Neutrophil (primary cell): Measurements from ENCODE around the gene CBX4.

Experiments
- H3K27ac ChIP-seq: fragments of 200-600 bp; sonication (generic); 2 replicates; pipeline ENCODE4 v1.5.1; 2016; ENCODE audit warnings: mild to moderate bottlenecking, moderate library complexity
- H3K27me3 ChIP-seq: fragments of 200-600 bp; sonication (generic); 2 replicates; pipeline ENCODE4 v1.6.0; 2016; ENCODE audit warnings: mild to moderate bottlenecking
- H3K36me3 ChIP-seq: fragments of 200-600 bp; sonication (generic); 2 replicates; pipeline ENCODE4 v1.5.1; 2017
- H3K4me1 ChIP-seq, 2 experiments: fragments of 200-600 bp in 1 of 2; sonication (generic) in 1 of 2; 1 replicate in 1 of 2; 2 replicates in 1 of 2; pipeline versions ENCODE4 v1.5.1 to v1.6.1; 2013 to 2016; ENCODE audit warnings: low read depth in 1 of 2, low read length in 1 of 2, mild to moderate bottlenecking in 1 of 2, moderate library complexity in 1 of 2; ENCODE audit not compliant: control insufficient read depth in 1 of 2, insufficient read depth in 1 of 2
- H3K4me3 ChIP-seq, 2 experiments: fragments of 200-600 bp in 1 of 2; sonication (generic) in 1 of 2; 1 replicate in 1 of 2; 2 replicates in 1 of 2; pipeline ENCODE4 v1.5.1; 2013 to 2016; ENCODE audit warnings: low read depth in 1 of 2, low read length in 1 of 2, mild to moderate bottlenecking in 1 of 2, moderate library complexity in 1 of 2
- H3K9me3 ChIP-seq: fragments of 200-600 bp; sonication (generic); 2 replicates; pipeline ENCODE4 v1.5.1; 2016
- CTCF ChIP-seq: fragments of 200-600 bp; sonication (generic); IDR thresholded peaks from 2 replicates; pipeline ENCODE4 v1.5.1; 2016; ENCODE audit warnings: antibody characterized with exemption

The CBX4 gene

DNA sequence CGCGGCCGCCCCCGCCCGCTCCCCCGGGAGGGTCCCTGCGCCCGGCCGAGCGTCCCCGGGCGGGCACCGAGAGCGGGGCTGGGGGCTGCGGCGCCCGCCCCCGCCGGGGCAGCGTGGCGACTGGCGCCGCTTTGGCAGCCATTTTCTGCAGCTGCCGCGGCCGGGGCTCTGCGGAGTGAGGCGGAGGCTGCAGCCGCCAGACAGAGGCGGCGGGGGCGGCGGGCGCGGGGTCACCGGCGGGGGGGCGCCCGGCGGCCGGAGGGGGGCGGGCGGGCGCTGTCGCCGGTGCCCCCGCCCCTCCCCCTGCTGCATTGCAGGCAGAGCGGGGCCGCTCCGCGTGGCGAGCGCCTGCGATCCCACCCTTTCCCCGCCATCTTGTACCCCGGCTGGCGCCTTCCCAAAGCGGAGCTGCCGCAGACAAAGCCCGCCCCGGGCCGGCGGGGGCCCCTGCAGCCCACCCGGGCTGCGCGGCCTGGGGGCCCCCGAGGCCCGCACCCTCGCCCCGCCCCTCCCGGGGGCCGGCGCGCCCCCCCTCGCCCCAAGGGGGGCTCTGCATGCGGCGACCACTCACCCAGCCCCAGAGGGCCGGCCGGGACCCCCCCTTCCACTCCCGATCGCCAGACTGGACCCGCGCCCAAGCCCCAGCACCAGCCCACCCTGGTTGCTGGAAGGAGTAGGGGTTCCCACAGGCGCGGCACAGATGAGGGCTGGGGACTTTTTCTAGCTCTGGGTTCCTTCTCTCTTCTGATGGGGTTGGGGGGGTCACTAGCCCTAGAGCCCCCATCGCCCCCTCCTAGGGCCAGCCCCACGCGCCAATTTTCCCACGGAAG, 25.7 kb downstream of the CBX4 start:
- Histone ChIP-seq H3K27ac (no peak overlapping the region), H3K27me3 (peaks cover 100% of the 10 kb centered on the region), H3K36me3 (no peaks in the 10 kb centered on the region), H3K4me3 (no peak overlapping the region), H3K4me1 (peaks cover 16 to 54% of the 10 kb centered on the region in 2 experiments), H3K9me3 (no peaks in the 10 kb centered on the region)
- no peak for TF ChIP-seq CTCF

DNA sequence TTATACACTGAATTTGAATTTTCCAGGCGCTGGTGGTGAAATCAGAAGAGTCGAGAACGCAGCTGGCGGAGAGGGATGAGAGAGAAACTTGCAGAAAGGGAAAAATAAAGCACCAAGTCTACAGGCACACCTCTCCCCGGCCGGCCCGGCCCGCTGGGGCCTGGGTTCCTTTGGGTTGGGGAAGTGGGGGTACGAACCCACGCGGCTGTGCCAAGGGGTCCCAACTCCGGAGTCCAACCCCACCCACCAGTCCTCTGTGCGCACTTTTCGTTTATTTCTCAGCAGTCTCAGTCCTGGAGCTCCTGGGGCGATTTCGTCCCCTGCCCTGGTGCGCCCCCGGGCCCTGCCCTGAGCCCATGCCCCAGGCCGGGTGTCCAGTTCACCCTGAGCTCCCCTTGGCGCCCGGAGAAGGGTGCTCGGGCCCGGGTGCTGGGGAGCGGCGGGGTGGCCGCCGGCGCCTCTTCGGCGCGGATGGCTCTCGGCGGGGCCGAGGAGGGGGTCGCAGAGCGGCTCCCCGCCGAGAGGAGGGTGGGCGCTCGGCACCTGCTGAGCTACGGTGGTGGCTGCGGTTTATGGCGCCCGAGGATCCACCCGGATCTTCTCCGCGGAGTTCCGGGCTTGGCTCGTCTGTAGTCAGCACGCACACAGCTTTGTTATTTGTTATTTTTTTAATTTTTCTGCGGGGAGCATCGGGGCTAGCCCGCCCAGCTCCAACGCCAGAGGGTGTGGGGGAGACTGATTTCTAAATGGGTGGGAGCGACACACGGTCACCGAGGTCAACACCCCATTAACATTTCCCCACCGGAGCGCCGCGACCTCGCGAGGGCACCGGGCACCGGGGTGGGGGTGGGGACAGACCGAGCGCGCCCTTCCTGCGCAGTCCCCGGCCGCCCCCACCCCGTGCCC, 26.6 kb downstream of the CBX4 start:
- H3K4me3 ChIP-seq = no peak overlapping the region
- no peaks in the 10 kb centered on the region for H3K36me3 ChIP-seq
- no peak overlapping the region for H3K27ac ChIP-seq
- H3K4me1 ChIP-seq = peaks cover 16 to 54% of the 10 kb centered on the region in 2 experiments
- H3K27me3 ChIP-seq = peaks cover 100% of the 10 kb centered on the region
- TF ChIP-seq CTCF = no peak
- no peaks in the 10 kb centered on the region for H3K9me3 ChIP-seq

DNA sequence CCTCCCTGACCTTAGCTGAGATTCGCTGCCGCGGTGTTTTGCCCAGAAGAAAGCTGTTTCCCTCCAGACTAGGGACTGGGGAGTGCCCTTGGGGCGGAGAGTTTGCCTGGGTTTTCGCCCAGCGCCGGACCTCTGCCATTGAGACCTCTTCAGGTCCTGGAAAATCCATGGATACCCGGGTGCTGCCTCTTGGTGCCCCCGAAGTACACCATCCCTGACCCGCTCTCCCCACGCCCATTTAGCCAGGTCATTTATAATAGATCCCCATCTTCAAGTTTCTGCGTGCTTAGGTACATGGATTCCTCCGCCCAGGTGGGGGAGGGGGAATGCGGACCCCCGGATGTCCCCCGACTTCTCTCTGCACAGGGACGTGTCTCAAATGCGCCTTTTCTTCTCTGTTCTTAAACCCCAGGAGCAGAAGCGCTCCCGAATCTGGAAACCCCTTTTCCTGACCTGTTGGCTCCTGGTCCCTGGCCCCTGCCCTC, 27.3 kb downstream of the CBX4 start:
- no peaks in the 10 kb centered on the region for H3K9me3 ChIP-seq
- no peak overlapping the region for H3K27ac ChIP-seq
- H3K4me1 ChIP-seq = peaks cover 16 to 54% of the 10 kb centered on the region in 2 experiments
- no peak overlapping the region for H3K4me3 ChIP-seq
- H3K36me3 ChIP-seq = no peaks in the 10 kb centered on the region
- H3K27me3 ChIP-seq = peaks cover 100% of the 10 kb centered on the region
- TF ChIP-seq CTCF = no peak

DNA sequence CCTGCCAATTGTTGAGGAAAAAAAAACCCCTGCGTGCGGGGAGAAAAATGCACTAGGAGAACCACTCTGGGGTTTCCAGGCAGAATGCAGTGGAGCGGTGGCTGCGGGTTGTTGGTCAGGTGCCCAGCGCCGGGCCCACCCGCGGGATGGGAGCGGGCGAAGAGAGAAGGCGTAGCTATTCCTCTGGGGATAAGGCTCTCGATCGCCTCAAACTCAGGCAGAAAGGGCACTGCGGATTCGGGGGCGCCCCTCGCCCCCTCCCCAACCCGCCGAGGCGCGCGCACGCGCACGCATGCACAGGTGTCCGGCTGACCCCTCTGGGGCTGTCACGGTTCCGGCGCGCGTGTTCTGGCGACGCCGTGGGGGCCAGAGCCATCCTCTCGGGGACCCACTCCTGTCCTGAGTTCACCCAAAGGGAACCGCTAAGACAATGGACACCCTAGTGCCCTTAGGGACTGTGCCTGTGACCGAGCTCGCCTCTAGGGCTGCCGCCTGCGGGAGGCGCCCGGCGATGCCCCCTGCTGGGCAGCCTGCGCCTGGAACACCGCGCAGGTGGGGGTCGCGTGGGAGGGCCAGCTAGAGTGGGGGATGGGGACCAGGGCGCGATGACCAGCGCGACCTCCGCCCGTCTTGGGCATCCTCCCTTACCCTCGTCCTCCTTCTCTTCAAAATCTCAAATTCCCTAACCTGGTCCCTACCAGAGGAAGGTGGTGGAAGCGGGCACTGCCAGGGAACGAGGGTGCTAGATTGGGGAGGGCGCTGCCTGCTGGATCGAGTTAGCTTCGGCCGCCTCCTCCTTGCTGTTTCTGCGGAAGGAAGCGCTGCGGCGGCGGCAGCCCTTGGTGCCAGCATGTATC, 28.0 kb downstream of the CBX4 start:
- Histone ChIP-seq H3K4me3 (no peak overlapping the region), H3K9me3 (no peaks in the 10 kb centered on the region), H3K27ac (no peak overlapping the region), H3K27me3 (peaks cover 100% of the 10 kb centered on the region), H3K36me3 (no peaks in the 10 kb centered on the region), H3K4me1 (peaks cover 16 to 54% of the 10 kb centered on the region in 2 experiments)
- TF ChIP-seq CTCF = peak; percentile 20
